Measurements from ENCODE around the gene BTC.

DNA sequence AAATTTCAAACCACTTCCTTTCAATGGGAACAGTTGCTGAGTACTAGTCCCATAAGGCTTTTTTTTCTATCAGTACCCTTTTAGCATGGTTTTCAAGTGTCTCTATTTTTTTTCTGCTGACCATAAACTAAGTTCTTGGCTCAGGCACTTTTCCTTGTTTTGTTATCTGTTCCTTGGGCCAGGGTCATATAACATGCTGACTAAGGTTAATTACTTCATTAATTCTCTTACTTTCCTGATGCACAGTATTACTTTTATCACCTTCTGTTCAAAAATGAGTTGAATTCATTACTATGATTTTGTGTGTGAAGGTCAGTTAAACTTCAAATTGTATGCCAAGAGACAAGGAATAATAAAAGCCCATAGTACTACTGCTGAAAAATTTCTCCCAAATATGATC, 19.7 kb upstream of the BTC start:
- TF ChIP-seq, protein P1, sequence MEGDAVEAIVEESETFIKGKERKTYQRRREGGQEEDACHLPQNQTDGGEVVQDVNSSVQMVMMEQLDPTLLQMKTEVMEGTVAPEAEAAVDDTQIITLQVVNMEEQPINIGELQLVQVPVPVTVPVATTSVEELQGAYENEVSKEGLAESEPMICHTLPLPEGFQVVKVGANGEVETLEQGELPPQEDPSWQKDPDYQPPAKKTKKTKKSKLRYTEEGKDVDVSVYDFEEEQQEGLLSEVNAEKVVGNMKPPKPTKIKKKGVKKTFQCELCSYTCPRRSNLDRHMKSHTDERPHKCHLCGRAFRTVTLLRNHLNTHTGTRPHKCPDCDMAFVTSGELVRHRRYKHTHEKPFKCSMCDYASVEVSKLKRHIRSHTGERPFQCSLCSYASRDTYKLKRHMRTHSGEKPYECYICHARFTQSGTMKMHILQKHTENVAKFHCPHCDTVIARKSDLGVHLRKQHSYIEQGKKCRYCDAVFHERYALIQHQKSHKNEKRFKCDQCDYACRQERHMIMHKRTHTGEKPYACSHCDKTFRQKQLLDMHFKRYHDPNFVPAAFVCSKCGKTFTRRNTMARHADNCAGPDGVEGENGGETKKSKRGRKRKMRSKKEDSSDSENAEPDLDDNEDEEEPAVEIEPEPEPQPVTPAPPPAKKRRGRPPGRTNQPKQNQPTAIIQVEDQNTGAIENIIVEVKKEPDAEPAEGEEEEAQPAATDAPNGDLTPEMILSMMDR (optimal IDR thresholded peaks at IDR 0.05 in 1 of 3, IDR thresholded peaks at IDR 0.05 in 1 of 3, conservative IDR thresholded peaks at IDR 0.05 in 1 of 3; ENCODE audit: extremely low read depth in 1 of 3, insufficient read depth in 2 of 3, low read length in 3 of 3): no peak
- no peak for TF ChIP-seq EZH2 (IDR thresholded peaks at IDR 0.05; ENCODE audit: low read length)

Measured in keratinocyte (primary cell).